Mucosa of stomach (tissue), 1 donor: ENCODE measurements around the gene LARGE1.
"Not testable (repeated sequence)": the region's sequence is repeated elsewhere in the genome, so short reads cannot be mapped to it uniquely, and the experiment has no call there.

Source experiments
- H3K27me3 ChIP-seq: one replicate; pipeline ENCODE4 v1.7.0; 2013; ENCODE audit warnings: mild to moderate bottlenecking, low read length; ENCODE audit not compliant: control insufficient read depth, insufficient read depth
- H3K36me3 ChIP-seq: one replicate; pipeline ENCODE4 v1.7.0; 2013; ENCODE audit warnings: low read length; ENCODE audit not compliant: control insufficient read depth, insufficient read depth
- H3K4me1 ChIP-seq: one replicate; pipeline ENCODE4 v1.7.0; 2013; ENCODE audit warnings: mild to moderate bottlenecking, low read length; ENCODE audit not compliant: control insufficient read depth, insufficient read depth
- H3K4me3 ChIP-seq: one replicate; pipeline ENCODE4 v1.7.0; 2013; ENCODE audit warnings: low read length
- H3K9ac ChIP-seq: one replicate; pipeline ENCODE4 v1.7.0; 2013; ENCODE audit warnings: mild to moderate bottlenecking, low read length, moderate library complexity
- H3K9me3 ChIP-seq: one replicate; pipeline ENCODE4 v1.7.0; 2013; ENCODE audit warnings: mild to moderate bottlenecking, low read length, moderate library complexity; ENCODE audit not compliant: control insufficient read depth
- donor health status: Pancreatic carcinoma.

Gene LARGE1

GRCh38 chr22:33864723-33865130 is 55.5 kb downstream of the LARGE1 start:
- no peaks in the 10 kb centered on the region for H3K36me3 ChIP-seq
- no peaks in the 10 kb centered on the region for H3K27me3 ChIP-seq
- H3K9ac ChIP-seq = no peak overlapping the region
- H3K4me3 ChIP-seq = no peak overlapping the region
- no peaks in the 10 kb centered on the region for H3K9me3 ChIP-seq
- H3K4me1 ChIP-seq = peaks cover 23% of the 10 kb centered on the region

- Histone ChIP-seq H3K4me1 (peaks cover 10% of the 10 kb centered on the region), H3K9ac (no peak overlapping the region), H3K27me3 (no peaks in the 10 kb centered on the region), H3K9me3 (no peaks in the 10 kb centered on the region), H3K36me3 (no peaks in the 10 kb centered on the region), H3K4me3 (no peak overlapping the region)
These were observed 58.9 kb downstream of the LARGE1 start for GRCh38 chr22:33861216-33861875.

- Histone ChIP-seq H3K36me3 (no peaks in the 10 kb centered on the region), H3K4me3 (no peak overlapping the region), H3K27me3 (no peaks in the 10 kb centered on the region), H3K9ac (no peak overlapping the region), H3K4me1 (peaks cover 10% of the 10 kb centered on the region), H3K9me3 (no peaks in the 10 kb centered on the region)
These were observed 59.9 kb downstream of the LARGE1 start for GRCh38 chr22:33860386-33860785.

GRCh38 chr22:33859311-33859710 is 61.0 kb downstream of the LARGE1 start:
- H3K27me3 ChIP-seq = no peaks in the 10 kb centered on the region
- peaks cover 5% of the 10 kb centered on the region for H3K4me1 ChIP-seq
- H3K9me3 ChIP-seq = no peaks in the 10 kb centered on the region
- no peak overlapping the region for H3K4me3 ChIP-seq
- no peaks in the 10 kb centered on the region for H3K36me3 ChIP-seq
- H3K9ac ChIP-seq = no peak overlapping the region

GRCh38 chr22:33858653-33859052 is 61.6 kb downstream of the LARGE1 start:
- H3K27me3 ChIP-seq, H3K36me3 ChIP-seq, H3K9me3 ChIP-seq, H3K9ac ChIP-seq, H3K4me1 ChIP-seq, H3K4me3 ChIP-seq: not testable (repeated sequence)

- H3K27me3 ChIP-seq, H3K36me3 ChIP-seq, H3K9ac ChIP-seq, H3K9me3 ChIP-seq, H3K4me3 ChIP-seq: not testable (repeated sequence)
- peaks cover 12% of the 10 kb centered on the region for H3K4me1 ChIP-seq
These were observed 62.5 kb downstream of the LARGE1 start for GRCh38 chr22:33857767-33858166.

- H3K27me3 ChIP-seq = no peaks in the 10 kb centered on the region
- peaks cover 36% of the 10 kb centered on the region for H3K4me1 ChIP-seq
- H3K9ac ChIP-seq = no peak overlapping the region
- no peaks in the 10 kb centered on the region for H3K9me3 ChIP-seq
- H3K36me3 ChIP-seq = no peaks in the 10 kb centered on the region
- no peak overlapping the region for H3K4me3 ChIP-seq
These were observed 65.6 kb downstream of the LARGE1 start for GRCh38 chr22:33854724-33855123.

GRCh38 chr22:33853200-33854097 is 66.8 kb downstream of the LARGE1 start:
- Histone ChIP-seq H3K36me3 (no peaks in the 10 kb centered on the region), H3K27me3 (no peaks in the 10 kb centered on the region), H3K4me3 (peak overlapping the region; percentile 49), H3K9me3 (no peaks in the 10 kb centered on the region), H3K4me1 (peaks cover 36% of the 10 kb centered on the region), H3K9ac (peak overlapping the region; percentile 47)

GRCh38 chr22:33851821-33852384 is 68.4 kb downstream of the LARGE1 start:
- Histone ChIP-seq H3K4me1 (peaks cover 36% of the 10 kb centered on the region), H3K36me3 (no peaks in the 10 kb centered on the region), H3K9ac (peak overlapping the region; percentile 30), H3K27me3 (no peaks in the 10 kb centered on the region), H3K9me3 (no peaks in the 10 kb centered on the region), H3K4me3 (no peak overlapping the region)

- Histone ChIP-seq H3K9ac (peak overlapping the region; percentile 30), H3K9me3 (no peaks in the 10 kb centered on the region), H3K36me3 (no peaks in the 10 kb centered on the region), H3K4me1 (peaks cover 36% of the 10 kb centered on the region), H3K4me3 (no peak overlapping the region), H3K27me3 (no peaks in the 10 kb centered on the region)
These were observed 69.0 kb downstream of the LARGE1 start for GRCh38 chr22:33851240-33851639.

- Histone ChIP-seq H3K9me3 (no peaks in the 10 kb centered on the region), H3K4me1 (peaks cover 36% of the 10 kb centered on the region), H3K27me3 (no peaks in the 10 kb centered on the region), H3K9ac (no peak overlapping the region), H3K4me3 (no peak overlapping the region), H3K36me3 (no peaks in the 10 kb centered on the region)
These were observed 69.6 kb downstream of the LARGE1 start for GRCh38 chr22:33850724-33851123.

- peaks cover 36% of the 10 kb centered on the region for H3K4me1 ChIP-seq
- no peak overlapping the region for H3K9ac ChIP-seq
- no peaks in the 10 kb centered on the region for H3K9me3 ChIP-seq
- no peaks in the 10 kb centered on the region for H3K27me3 ChIP-seq
- no peak overlapping the region for H3K4me3 ChIP-seq
- no peaks in the 10 kb centered on the region for H3K36me3 ChIP-seq
These were observed 70.1 kb downstream of the LARGE1 start for GRCh38 chr22:33850193-33850592.
